Spleen (tissue), 7 donors: ENCODE data around the gene CAMTA1.

ENCODE experiments used
- POLR2A ChIP-seq, 3 donors: fragments of 450-650 bp; IDR thresholded peaks; one replicate each; pipeline ENCODE4 v1.5.1; 2017; ENCODE audit warnings: antibody characterized with exemption in 3 of 3, mild to moderate bottlenecking in 1 of 3
- TF ChIP-seq, protein P1 (sequence below), 11 experiments: fragments of 200-600 bp in 7 of 11; fragments of 450-650 bp in 4 of 11; sonication (generic) in 4 of 11; IDR thresholded peaks in 8 of 11; conservative IDR thresholded peaks in 3 of 11; 1 replicate in 7 of 11; 2 replicates in 4 of 11; pipeline versions ENCODE4 v1.4.0 to v1.8.0; 2016 to 2021; ENCODE audit warnings: antibody characterized with exemption in 11 of 11, inconsistent platforms in 4 of 11, mild to moderate bottlenecking in 1 of 11
- donor health status: DM: no; HTN: no; CAD: no; lungs with moderate emphysema.
- donor health status: DM: no; HTN: no; CAD: no.
- donor health status: DM: no; HTN: no; CAD: no.

GRCh38 chr1:7303554-7304317 is 518.5 kb downstream of the CAMTA1 start:
- TF ChIP-seq, protein P1, sequence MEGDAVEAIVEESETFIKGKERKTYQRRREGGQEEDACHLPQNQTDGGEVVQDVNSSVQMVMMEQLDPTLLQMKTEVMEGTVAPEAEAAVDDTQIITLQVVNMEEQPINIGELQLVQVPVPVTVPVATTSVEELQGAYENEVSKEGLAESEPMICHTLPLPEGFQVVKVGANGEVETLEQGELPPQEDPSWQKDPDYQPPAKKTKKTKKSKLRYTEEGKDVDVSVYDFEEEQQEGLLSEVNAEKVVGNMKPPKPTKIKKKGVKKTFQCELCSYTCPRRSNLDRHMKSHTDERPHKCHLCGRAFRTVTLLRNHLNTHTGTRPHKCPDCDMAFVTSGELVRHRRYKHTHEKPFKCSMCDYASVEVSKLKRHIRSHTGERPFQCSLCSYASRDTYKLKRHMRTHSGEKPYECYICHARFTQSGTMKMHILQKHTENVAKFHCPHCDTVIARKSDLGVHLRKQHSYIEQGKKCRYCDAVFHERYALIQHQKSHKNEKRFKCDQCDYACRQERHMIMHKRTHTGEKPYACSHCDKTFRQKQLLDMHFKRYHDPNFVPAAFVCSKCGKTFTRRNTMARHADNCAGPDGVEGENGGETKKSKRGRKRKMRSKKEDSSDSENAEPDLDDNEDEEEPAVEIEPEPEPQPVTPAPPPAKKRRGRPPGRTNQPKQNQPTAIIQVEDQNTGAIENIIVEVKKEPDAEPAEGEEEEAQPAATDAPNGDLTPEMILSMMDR (IDR thresholded peaks at IDR 0.05 in 8 of 11, conservative IDR thresholded peaks at IDR 0.05 in 3 of 11), result no peak
- TF ChIP-seq POLR2A (IDR thresholded peaks at IDR 0.05), result no peak
